Measurements from ENCODE around the gene MAP3K15.

DNA sequence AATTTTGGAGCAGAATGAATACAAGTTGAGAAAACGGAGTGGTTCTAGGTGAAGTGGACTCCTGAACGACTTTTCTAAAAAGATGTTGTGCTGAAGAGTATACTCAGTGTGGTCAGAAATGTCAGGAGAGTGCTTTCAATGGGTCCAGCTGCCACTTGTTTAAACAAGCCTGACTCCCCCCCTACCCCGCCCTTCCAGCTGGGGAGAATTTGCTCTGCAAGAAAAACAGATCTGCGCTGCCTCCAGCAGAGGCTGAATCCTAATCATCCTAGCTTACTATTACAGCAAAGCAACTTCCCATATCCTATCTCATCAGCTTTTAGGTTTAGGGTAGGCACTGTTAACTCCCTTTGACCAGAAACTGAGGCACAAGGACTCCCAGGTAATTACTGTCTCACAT lies 1.9 kb downstream of the MAP3K15 start:
- TF ChIP-seq, protein P1, sequence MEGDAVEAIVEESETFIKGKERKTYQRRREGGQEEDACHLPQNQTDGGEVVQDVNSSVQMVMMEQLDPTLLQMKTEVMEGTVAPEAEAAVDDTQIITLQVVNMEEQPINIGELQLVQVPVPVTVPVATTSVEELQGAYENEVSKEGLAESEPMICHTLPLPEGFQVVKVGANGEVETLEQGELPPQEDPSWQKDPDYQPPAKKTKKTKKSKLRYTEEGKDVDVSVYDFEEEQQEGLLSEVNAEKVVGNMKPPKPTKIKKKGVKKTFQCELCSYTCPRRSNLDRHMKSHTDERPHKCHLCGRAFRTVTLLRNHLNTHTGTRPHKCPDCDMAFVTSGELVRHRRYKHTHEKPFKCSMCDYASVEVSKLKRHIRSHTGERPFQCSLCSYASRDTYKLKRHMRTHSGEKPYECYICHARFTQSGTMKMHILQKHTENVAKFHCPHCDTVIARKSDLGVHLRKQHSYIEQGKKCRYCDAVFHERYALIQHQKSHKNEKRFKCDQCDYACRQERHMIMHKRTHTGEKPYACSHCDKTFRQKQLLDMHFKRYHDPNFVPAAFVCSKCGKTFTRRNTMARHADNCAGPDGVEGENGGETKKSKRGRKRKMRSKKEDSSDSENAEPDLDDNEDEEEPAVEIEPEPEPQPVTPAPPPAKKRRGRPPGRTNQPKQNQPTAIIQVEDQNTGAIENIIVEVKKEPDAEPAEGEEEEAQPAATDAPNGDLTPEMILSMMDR (conservative IDR thresholded peaks at IDR 0.05), result no peak
- TF ChIP-seq EZH2 (IDR thresholded peaks at IDR 0.05; ENCODE audit: low read depth), result no peak

All from PC-9 (cell line).